SK-N-MC (cell line): ENCODE measurements around the gene PITRM1.
A peak's percentile ranks its signal among the peaks of the same experiment; 100 is the strongest.

Experiments used
- DNase-seq: peaks from one replicate; pipeline ENCODE4 v3.0.0-alpha.2; 2011; ENCODE audit warnings: low read depth, low spot score
- H3K27ac ChIP-seq: fragments of 200-600 bp; sonication (generic); 2 replicates; pipeline ENCODE4 v1.5.1; 2016; ENCODE audit warnings: mixed run types
- H3K36me3 ChIP-seq: fragments of 200-600 bp; sonication (generic); 2 replicates; pipeline ENCODE4 v1.6.1; 2017; ENCODE audit warnings: antibody characterized with exemption, low read length, mixed read lengths; ENCODE audit not compliant: insufficient read depth
- H3K4me3 ChIP-seq: fragments of 200-600 bp; sonication (generic); 2 replicates; pipeline ENCODE4 v1.5.1; 2016
- H3K9ac ChIP-seq: fragments of 200-600 bp; sonication (generic); 2 replicates; pipeline ENCODE4 v1.8.0; 2017; ENCODE audit warnings: mixed run types, mixed read lengths; ENCODE audit not compliant: insufficient read length
- H3K9me3 ChIP-seq: fragments of 200-600 bp; sonication (generic); 2 replicates; pipeline ENCODE4 v1.6.1; 2017; ENCODE audit warnings: low read depth, mild to moderate bottlenecking, antibody characterized with exemption, low read length, moderate library complexity, mixed read lengths
- EZH2 ChIP-seq: fragments of 200-600 bp; sonication (generic); IDR thresholded peaks from one replicate; pipeline ENCODE4 v1.6.1; 2017; ENCODE audit warnings: antibody characterized with exemption
- FOXP2 ChIP-seq: optimal IDR thresholded peaks from 2 replicates; pipeline ENCODE3; 2011; ENCODE audit warnings: mild to moderate bottlenecking, moderate library complexity; ENCODE audit not compliant: insufficient read depth; ENCODE audit errors: extremely low read length, control extremely low read depth
- POLR2AphosphoS5 ChIP-seq: IDR thresholded peaks from 2 replicates; pipeline ENCODE4 v1.6.1; 2012; ENCODE audit warnings: mild to moderate bottlenecking, low read depth, low read length, borderline replicate concordance

PITRM1 gene

DNA sequence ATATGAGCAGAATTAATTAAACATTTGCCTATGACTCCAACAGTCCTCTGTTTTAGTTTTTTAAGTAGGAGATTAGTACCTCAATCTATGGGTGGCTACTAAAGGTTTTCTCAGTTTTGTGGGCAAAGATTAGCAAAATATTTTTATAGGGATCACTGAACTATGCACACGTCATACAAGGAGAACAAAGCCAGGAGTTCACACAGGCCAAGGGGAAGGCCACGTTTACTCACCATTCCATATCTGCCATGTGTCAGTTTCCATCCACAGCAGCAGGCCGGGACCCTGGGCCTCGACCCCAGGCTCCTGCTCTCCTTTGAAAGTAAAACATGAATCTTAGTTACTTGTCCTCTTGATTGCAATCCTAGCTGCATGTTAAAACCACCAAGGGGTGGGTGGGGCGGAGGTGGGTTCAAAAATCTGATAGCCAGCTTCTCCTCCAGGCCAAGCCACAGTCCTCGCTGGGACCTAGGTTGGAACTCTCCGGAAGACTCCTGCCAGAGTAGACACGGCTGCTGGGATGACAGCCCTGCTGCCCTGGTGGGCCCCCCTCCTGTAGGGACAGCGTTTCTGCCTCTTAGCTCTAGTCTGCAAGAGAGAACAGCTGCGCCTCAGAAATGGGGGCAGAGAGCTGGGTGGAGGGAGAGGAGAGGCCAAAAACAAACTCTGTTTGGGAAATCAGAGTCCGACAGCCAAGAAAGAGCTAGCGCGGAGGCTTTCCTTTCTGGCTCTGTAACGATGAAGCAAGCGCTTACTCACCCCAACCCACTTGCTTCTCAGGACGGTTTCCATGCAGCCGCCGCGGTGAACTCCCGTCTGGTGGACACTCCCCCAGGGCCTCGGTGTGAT is 35.6 kb downstream of the PITRM1 start:
- H3K9ac ChIP-seq = no peak overlapping the region
- TF ChIP-seq FOXP2 (no peak), POLR2AphosphoS5 (no peak), EZH2 (no peak)

GRCh38 chr10:3136336-3136735 is 36.2 kb downstream of the PITRM1 start:
- TF ChIP-seq EZH2 (no peak), FOXP2 (no peak), POLR2AphosphoS5 (no peak)
- H3K36me3 ChIP-seq = peaks cover 80% of the 10 kb centered on the region
- DNase-seq = no peak
- no peak overlapping the region for H3K9ac ChIP-seq
- no peaks in the 10 kb centered on the region for H3K9me3 ChIP-seq
- no peak overlapping the region for H3K4me3 ChIP-seq
- H3K27ac ChIP-seq = no peak overlapping the region

More for the DNA sequence above, 35.6 kb downstream of the PITRM1 start:
- Histone ChIP-seq H3K27ac (no peak overlapping the region), H3K4me3 (no peak overlapping the region), H3K9me3 (no peaks in the 10 kb centered on the region), H3K36me3 (peaks cover 75% of the 10 kb centered on the region)
- DNase-seq = no peak

- H3K9ac ChIP-seq = no peak overlapping the region
- H3K4me3 ChIP-seq = no peak overlapping the region
- no peaks in the 10 kb centered on the region for H3K9me3 ChIP-seq
- peaks cover 79% of the 10 kb centered on the region for H3K36me3 ChIP-seq
- DNase-seq = no peak
- no peak for TF ChIP-seq EZH2
- TF ChIP-seq POLR2AphosphoS5 = no peak
- TF ChIP-seq FOXP2 = no peak
- no peak overlapping the region; the same call in 1 of the 2 replicates for H3K27ac ChIP-seq
Measured at GRCh38 chr10:3135006-3135405, 37.6 kb downstream of the PITRM1 start.

DNA sequence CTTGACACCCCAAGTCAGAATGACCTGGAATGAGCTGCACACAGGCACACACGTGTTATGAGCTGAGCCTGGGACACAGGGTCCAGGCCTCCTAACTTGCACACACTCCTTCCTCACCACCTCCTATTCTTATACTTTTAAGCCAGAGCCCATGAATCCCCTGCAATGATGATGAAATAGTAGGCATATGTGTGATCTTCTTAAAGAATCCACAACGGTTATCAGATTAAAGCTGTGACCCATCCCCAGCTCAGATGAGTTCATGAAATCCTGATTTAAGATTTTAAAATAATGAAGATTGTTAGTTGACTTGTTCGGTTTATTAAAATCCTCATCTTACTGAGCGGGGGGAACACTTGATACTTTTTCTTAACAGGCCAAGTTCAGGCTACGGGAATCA is 38.6 kb downstream of the PITRM1 start:
- TF ChIP-seq EZH2 (no peak), FOXP2 (no peak), POLR2AphosphoS5 (no peak)
- DNase-seq = no peak
- peaks cover 73% of the 10 kb centered on the region for H3K36me3 ChIP-seq
- H3K9me3 ChIP-seq = no peaks in the 10 kb centered on the region
- no peak overlapping the region for H3K4me3 ChIP-seq
- H3K27ac ChIP-seq = peak overlapping the region; percentile 31; the same call in 1 of the 2 replicates
- no peak overlapping the region for H3K9ac ChIP-seq

DNA sequence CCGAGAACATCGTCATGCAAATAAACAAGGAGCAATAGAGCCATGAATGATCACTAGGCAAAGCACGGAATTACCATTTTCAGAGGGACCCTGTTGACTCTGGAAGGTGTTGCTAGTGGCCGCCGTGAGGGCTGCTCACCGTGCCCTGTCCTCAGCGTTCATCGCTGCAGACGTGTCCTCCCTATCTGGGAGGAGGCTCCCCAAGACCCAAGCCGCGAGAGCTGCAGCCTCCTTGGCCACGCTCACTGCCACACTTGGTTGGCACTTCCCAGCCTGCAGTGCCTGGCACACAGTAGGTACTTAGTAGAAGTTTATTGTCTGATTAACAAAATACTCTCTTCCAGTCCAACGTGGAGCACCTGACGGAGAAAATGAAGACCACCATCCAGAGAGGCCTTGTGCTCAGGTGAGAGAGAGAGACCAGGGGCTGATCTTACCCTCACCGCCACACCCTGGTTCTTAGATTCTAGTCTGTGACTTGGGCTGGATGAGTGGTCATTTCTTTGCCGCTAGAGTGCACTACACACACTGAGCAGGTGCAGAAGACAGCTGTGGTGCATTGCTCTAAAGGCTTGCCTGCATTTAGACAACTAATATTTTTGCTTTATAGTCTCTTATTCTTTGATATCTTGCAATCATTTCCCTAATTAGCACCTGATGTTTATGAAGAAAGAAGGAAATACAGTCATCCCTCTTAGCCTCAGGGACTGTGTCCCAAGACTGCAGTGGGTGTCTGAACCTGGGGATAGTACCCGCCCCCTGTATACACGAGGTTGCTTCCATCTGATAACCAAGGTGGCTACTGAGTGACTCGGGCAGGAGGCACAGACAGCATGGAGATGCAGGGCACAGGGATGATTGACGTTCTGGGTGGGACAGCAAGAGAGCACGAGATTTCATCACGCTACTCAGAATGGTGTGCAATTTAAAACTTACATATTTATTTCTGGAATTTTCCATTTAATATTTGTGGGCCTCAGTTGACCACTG is 40.3 kb downstream of the PITRM1 start:
- Histone ChIP-seq H3K9ac (no peak overlapping the region), H3K27ac (no peak overlapping the region), H3K4me3 (no peak overlapping the region), H3K9me3 (no peaks in the 10 kb centered on the region), H3K36me3 (peaks cover 63% of the 10 kb centered on the region)
- DNase-seq = no peak
- TF ChIP-seq EZH2 (no peak), POLR2AphosphoS5 (no peak), FOXP2 (no peak)

DNA sequence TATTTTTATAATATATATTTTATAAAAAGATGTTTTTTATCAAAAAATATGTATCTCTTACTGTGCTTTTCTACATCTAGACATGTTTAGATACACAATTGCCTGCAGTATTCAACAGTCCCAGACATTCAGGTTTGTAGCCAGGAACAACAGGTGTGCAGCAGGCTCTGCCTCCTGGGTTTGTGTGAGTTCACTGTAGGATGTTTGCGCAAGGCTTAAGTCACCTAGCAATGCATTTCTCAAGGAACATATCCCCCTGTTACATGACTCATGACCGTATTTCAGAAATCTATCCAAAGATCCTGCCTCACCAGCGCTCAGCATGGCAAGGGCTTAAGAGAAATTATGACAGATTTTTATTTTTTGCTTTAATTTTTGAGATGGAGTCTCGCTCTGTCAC is 41.5 kb downstream of the PITRM1 start:
- TF ChIP-seq EZH2 (no peak), POLR2AphosphoS5 (no peak), FOXP2 (no peak)
- Histone ChIP-seq H3K9me3 (no peaks in the 10 kb centered on the region), H3K36me3 (peaks cover 56% of the 10 kb centered on the region), H3K27ac (no peak overlapping the region), H3K4me3 (no peak overlapping the region), H3K9ac (no peak overlapping the region)
- no peak for DNase-seq

DNA sequence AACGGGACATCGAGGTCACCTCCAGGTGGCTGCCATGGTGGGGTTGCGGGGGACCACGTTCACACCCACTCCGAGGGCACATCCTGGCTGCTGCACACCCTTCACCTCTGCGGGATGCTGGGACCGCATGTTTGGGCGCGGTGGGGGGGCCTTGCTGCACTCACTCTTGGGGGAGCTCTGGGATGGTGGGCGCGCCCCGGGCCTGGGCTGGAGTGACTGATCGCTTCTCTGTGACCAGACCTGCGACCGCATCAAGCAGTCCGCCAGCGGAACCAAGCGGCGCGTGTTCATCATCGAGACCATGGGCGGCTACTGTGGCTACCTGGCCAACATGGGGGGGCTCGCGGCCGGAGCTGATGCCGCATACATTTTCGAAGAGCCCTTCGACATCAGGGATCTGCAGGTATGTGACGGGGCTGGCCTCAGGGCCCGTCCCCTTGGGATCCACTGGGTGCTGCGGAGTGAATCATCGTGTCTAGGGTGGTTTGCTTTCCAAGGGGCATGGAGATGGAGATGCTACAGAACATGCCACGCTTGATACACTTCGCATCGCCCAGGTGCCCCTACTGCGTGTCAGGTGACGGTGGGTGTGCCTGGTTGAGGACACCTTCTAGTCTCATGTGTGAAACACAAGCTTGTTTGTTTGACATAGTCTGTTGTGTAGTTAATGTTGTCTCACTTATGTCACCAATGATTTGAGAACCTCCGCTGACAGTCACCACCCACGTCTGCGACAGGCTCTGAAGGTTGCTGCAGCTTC is 42.8 kb downstream of the PITRM1 start:
- Histone ChIP-seq H3K27ac (no peak overlapping the region), H3K9ac (no peak overlapping the region), H3K36me3 (peaks cover 45% of the 10 kb centered on the region), H3K9me3 (no peaks in the 10 kb centered on the region), H3K4me3 (no peak overlapping the region)
- TF ChIP-seq EZH2 (no peak), FOXP2 (no peak), POLR2AphosphoS5 (no peak)
- DNase-seq = no peak
